Endothelial cell of umbilical vein (primary cell): ENCODE data around the gene SLC49A4. TPM values are rescaled to one million over a fixed set of nuclear protein-coding genes. Genes with fewer than 3 reads are reported as not detected.
A peak's percentile ranks its signal among the peaks of the same experiment; 100 is the strongest.

Experiments
- Bru-seq: library from RNA; stranded (reverse); fragments of 400-500 nt; gene quantifications from one replicate; lab custom pipeline; 2021; lab: Mats Ljungman, UMichigan
- BruChase-seq, 2 experiments: library from RNA; stranded (reverse); fragments of 400-500 nt; gene quantifications; one replicate each; lab custom pipeline; 2021; lab: Mats Ljungman, UMichigan
- BruUV-seq: library from RNA; stranded (reverse); fragments of 400-500 nt; replicated peaks from 2 replicates; lab custom pipeline; 2021; lab: Mats Ljungman, UMichigan
- CTCF ChIA-PET: fragments of 300-600, 350-600 bp; sonication (Branson Sonifier 250); formaldehyde crosslinking; loops from one replicate; lab custom pipeline; 2021; ENCODE audit warnings: antibody characterized with exemption, inconsistent platforms; lab: Charles Lee
- POLR2A ChIA-PET: fragments of 300-600, 350-600 bp; sonication (Branson Sonifier 250); formaldehyde crosslinking; loops from one replicate; lab custom pipeline; 2021; ENCODE audit warnings: antibody characterized with exemption, inconsistent platforms; lab: Charles Lee
- DNase-seq: peaks from one replicate; pipeline ENCODE4 v3.0.0-alpha.2; 2011; ENCODE audit warnings: low read depth, low spot score
- FAIRE-seq: peaks from 2 replicates; lab custom pipeline; 2011; peaks lifted over from hg19 to GRCh38; lab: Jason Lieb, UNC
- H2AFZ ChIP-seq: 2 replicates; pipeline ENCODE4 v1.6.0; 2012; ENCODE audit warnings: low read depth, low read length, control low read depth, inconsistent platforms
- H3K27ac ChIP-seq: 2 replicates; pipeline ENCODE4 v1.5.1; 2011; ENCODE audit warnings: low read depth, mild to moderate bottlenecking, control low read depth, low read length, moderate library complexity; ENCODE audit not compliant: insufficient read depth
- H3K27me3 ChIP-seq, 2 experiments: 2 replicates each; pipeline versions ENCODE4 v1.6.0 to v1.6.1; 2011; ENCODE audit warnings: low read length in 2 of 2, mixed read lengths in 1 of 2; ENCODE audit not compliant: control insufficient read depth in 2 of 2, insufficient read depth in 2 of 2
- H3K36me3 ChIP-seq, 2 experiments: 2 replicates in 1 of 2; 3 replicates in 1 of 2; pipeline ENCODE4 v1.5.1; 2011; ENCODE audit warnings: low read length in 2 of 2, mild to moderate bottlenecking in 1 of 2, moderate library complexity in 1 of 2; ENCODE audit not compliant: control insufficient read depth in 2 of 2, insufficient read depth in 2 of 2; ENCODE audit errors: extremely low read depth in 1 of 2
- H3K4me1 ChIP-seq: 3 replicates; pipeline ENCODE4 v1.5.1; 2011; ENCODE audit warnings: mild to moderate bottlenecking, low read length; ENCODE audit not compliant: control insufficient read depth, insufficient read depth; ENCODE audit errors: extremely low read depth
- H3K4me2 ChIP-seq: 2 replicates; pipeline ENCODE4 v1.6.1; 2011; ENCODE audit warnings: low read length, control low read depth, mixed read lengths; ENCODE audit not compliant: insufficient read depth
- H3K4me3 ChIP-seq, 3 experiments: fragments of 200-600 bp in 1 of 3; sonication (generic), shearing (Covaris generic) in 1 of 3; replicated peaks in 1 of 3; 2 replicates each; pipeline ENCODE4 v1.5.1; 2011 to 2016; ENCODE audit warnings: control low read depth in 3 of 3, low read length in 3 of 3, mild to moderate bottlenecking in 2 of 3, inconsistent platforms in 1 of 3, low read depth in 1 of 3, moderate library complexity in 1 of 3; ENCODE audit not compliant: insufficient read depth in 1 of 3
- H3K79me2 ChIP-seq: 2 replicates; pipeline ENCODE4 v1.6.0; 2012; ENCODE audit warnings: low read length, inconsistent platforms; ENCODE audit not compliant: control insufficient read depth, insufficient read depth
- H3K9ac ChIP-seq: replicated peaks from 2 replicates; pipeline ENCODE3; 2011; ENCODE audit warnings: low read length, control low read depth; ENCODE audit not compliant: insufficient read depth; ENCODE audit errors: extremely low read depth
- H3K9me1 ChIP-seq: replicated peaks from 3 replicates; pipeline ENCODE4 v1.6.0; 2011; ENCODE audit warnings: mild to moderate bottlenecking, low read length; ENCODE audit not compliant: control insufficient read depth, insufficient read depth; ENCODE audit errors: extremely low read depth
- H3K9me3 ChIP-seq: replicated peaks from 2 replicates; pipeline ENCODE4 v1.5.1; 2012; ENCODE audit warnings: low read length, inconsistent platforms; ENCODE audit not compliant: control insufficient read depth, insufficient read depth
- H4K20me1 ChIP-seq: replicated peaks from 2 replicates; pipeline ENCODE3; 2011; ENCODE audit warnings: mild to moderate bottlenecking, low read length; ENCODE audit not compliant: control insufficient read depth, insufficient read depth; ENCODE audit errors: extremely low read depth
- POLR2A ChIP-seq: IDR thresholded peaks from 2 replicates; pipeline ENCODE4 v1.6.1; 2012; ENCODE audit warnings: low read depth, mild to moderate bottlenecking, control low read depth, low read length
- POLR2AphosphoS5 ChIP-seq: IDR thresholded peaks from 2 replicates; pipeline ENCODE4 v1.6.1; 2012; ENCODE audit warnings: low read depth, mild to moderate bottlenecking, control low read depth, low read length, moderate library complexity; ENCODE audit not compliant: insufficient read depth
- dilution Hi-C: fragments of 300-500 bp; cut with MboI; formaldehyde crosslinking; loops from one replicate; pipeline ENCODE4 v1.15.0; 2019; ENCODE audit warnings: low sequenced_read_pairs; ENCODE audit not compliant: extremely low pct_ligation_motif_present
- intact Hi-C: fragments of 100-400 bp; cut with micrococcal nuclease; formaldehyde crosslinking; loops from one replicate; pipeline ENCODE4 v1.10.0; 2022
- long read RNA-seq: library from polyadenylated mRNA; stranded (forward); transcript quantifications from one replicate; pipeline ENCODE4 v2.0.0, GENCODE V29; 2021
- polyA minus RNA-seq, 3 experiments: library from RNA; depleted of rRNA, polyadenylated mRNA; stranded (reverse); fragments of >200 nt; gene quantifications; 1 replicate in 1 of 3; 2 replicates in 2 of 3; pipeline ENCODE4 v1.2.3, GENCODE V29; 2011
- polyA plus RNA-seq, 4 experiments: library from polyadenylated mRNA; depleted of rRNA in 3 of 4; stranded (reverse) in 3 of 4; unstranded in 1 of 4; fragments of >200 nt; gene quantifications; 2 replicates each; pipeline versions ENCODE4 v1.2.1 to v1.2.3, GENCODE V29; 2011 to 2012; ENCODE audit warnings: missing spikeins in 1 of 4
- total RNA-seq: library from RNA; stranded (reverse); gene quantifications from 2 replicates; pipeline ENCODE4 v1.2.3, GENCODE V29; 2021
- TF ChIP-seq, protein P1 (sequence below): IDR thresholded peaks from 2 replicates; pipeline ENCODE4 v1.6.1; 2011; ENCODE audit not compliant: insufficient read depth, insufficient read length

SLC49A4 gene
- total RNA-seq (10.4 and 11.6 TPM in 2 replicates), polyA plus RNA-seq (7.0 and 10.9 TPM in 2 replicates), polyA minus RNA-seq (14.4 and 21.2 TPM in 2 replicates), Bru-seq, nascent RNA (percentile 61 among the genes with signal in this experiment), BruChase-seq, experiment 1, labeled RNA remaining after a 6-hour chase (percentile 53 among the genes with signal in this experiment), BruChase-seq, experiment 2, labeled RNA remaining after a 2-hour chase (percentile 47 among the genes with signal in this experiment)
- 6.2 and 6.9 TPM in 2 replicates for polyA plus RNA-seq (2011; cell fraction: cytosol; rRNA removed)
- 3.6 and 5.6 TPM in 2 replicates for polyA plus RNA-seq (2011; cell fraction: nucleus; rRNA removed)
- polyA plus RNA-seq (2012) = 6.0 and 9.9 TPM in 2 replicates
- polyA minus RNA-seq (2011; cell fraction: cytosol; rRNA and poly(A)+ RNA removed) = 13.0 TPM
- 6.7 and 12.0 TPM in 2 replicates for polyA minus RNA-seq (2011; cell fraction: nucleus; rRNA and poly(A)+ RNA removed)
- long read RNA-seq, transcript DIRC2-201 (9 exons, 3,596 nt) = major isoform, 36 of 43 reads
- long read RNA-seq, partial matches to known transcripts = 4 of 43 reads
- long read RNA-seq, other reads (novel, unspliced or antisense) = 3 of 43 reads

- H3K9ac ChIP-seq = peak within 1 kb of the TSS; percentile 84
- no peaks in the 10 kb centered on the region for H3K36me3 ChIP-seq
- H3K9me3 ChIP-seq = no peaks in the 10 kb centered on the region
- CTCF ChIA-PET = interaction anchor here (1.4 kb wide), 1 partner anchor 116 kb away, joined by 3 read pairs; no protein-coding TSS in a partner anchor
- POLR2A ChIA-PET = no interaction called here
- H3K9me1 ChIP-seq = no peaks in the 10 kb centered on the region
- FAIRE-seq (peak; percentile 74), DNase-seq (peak; percentile 91)
- H3K79me2 ChIP-seq = no peaks in the 10 kb centered on the region
- no TSS peak for BruUV-seq
- TF ChIP-seq POLR2A = peak; percentile 76
- peak; percentile 60 for TF ChIP-seq POLR2AphosphoS5
- TF ChIP-seq, protein P1, sequence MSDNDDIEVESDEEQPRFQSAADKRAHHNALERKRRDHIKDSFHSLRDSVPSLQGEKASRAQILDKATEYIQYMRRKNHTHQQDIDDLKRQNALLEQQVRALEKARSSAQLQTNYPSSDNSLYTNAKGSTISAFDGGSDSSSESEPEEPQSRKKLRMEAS = no peak
- peak within 1 kb of the TSS; percentile 31 to 80 (median 65) for H3K4me3 ChIP-seq
- peak within 1 kb of the TSS; percentile 87 for H3K4me2 ChIP-seq
- no peaks in the 10 kb centered on the region for H3K27me3 ChIP-seq
- peak within 1 kb of the TSS; percentile 92 for H3K27ac ChIP-seq
- peak within 1 kb of the TSS; percentile 94 for H2AFZ ChIP-seq
- peaks cover 21% of the 10 kb centered on the region for H3K4me1 ChIP-seq
- intact Hi-C loops = loop anchor here (1.0 to 10.0 kb wide), 5 partner anchors 115 to 413 kb away; partner anchors contain the start of genes FAM162A, KPNA1, MIX23 and PARP14
- dilution Hi-C loops = no loop called here
- H4K20me1 ChIP-seq = no peaks in the 10 kb centered on the region
Measured at GRCh38 chr3:122794779-122795673, at the start of gene SLC49A4. Gene SLC49A4 (plus strand): TSS chr3:122795069. CDS start chr3:122795193, 124 bp downstream.
